Osteoblast (primary cell): ENCODE results near the gene CHD6. TPM values are rescaled to one million over a fixed set of nuclear protein-coding genes. Genes with fewer than 3 reads are reported as not detected.

Experiments
- DNase-seq: peaks from one replicate; pipeline ENCODE4 v3.0.0; 2011; ENCODE audit warnings: low spot score, mixed read lengths; ENCODE audit not compliant: insufficient read length; ENCODE audit errors: missing footprints
- H2AFZ ChIP-seq: 2 replicates; pipeline ENCODE4 v1.6.0; 2011; ENCODE audit warnings: mild to moderate bottlenecking, low read length
- H3K27ac ChIP-seq: 2 replicates; pipeline ENCODE4 v1.5.1; 2011; ENCODE audit warnings: mild to moderate bottlenecking, low read depth, low read length, moderate library complexity
- H3K27me3 ChIP-seq: 2 replicates; pipeline ENCODE4 v1.6.0; 2012; ENCODE audit warnings: mild to moderate bottlenecking, control low read depth, inconsistent platforms, low read length, moderate library complexity; ENCODE audit not compliant: insufficient read depth
- H3K36me3 ChIP-seq: 2 replicates; pipeline ENCODE4 v1.5.1; 2011; ENCODE audit warnings: mild to moderate bottlenecking, low read length, control low read depth, moderate library complexity; ENCODE audit not compliant: insufficient read depth
- H3K4me1 ChIP-seq: 2 replicates; pipeline ENCODE4 v1.5.1; 2011; ENCODE audit warnings: mild to moderate bottlenecking, low read length, control low read depth, moderate library complexity; ENCODE audit not compliant: insufficient read depth
- H3K4me2 ChIP-seq: 2 replicates; pipeline ENCODE4 v1.6.0; 2011; ENCODE audit warnings: mild to moderate bottlenecking, low read length; ENCODE audit not compliant: insufficient read depth
- H3K4me3 ChIP-seq: fragments of 200-600 bp; sonication (generic); 3 replicates; pipeline ENCODE4 v1.5.1; 2012; ENCODE audit warnings: mild to moderate bottlenecking, low read length, inconsistent platforms; ENCODE audit not compliant: insufficient read depth
- H3K79me2 ChIP-seq: 2 replicates; pipeline ENCODE4 v1.6.0; 2012; ENCODE audit warnings: mild to moderate bottlenecking, low read length, control low read depth, inconsistent platforms; ENCODE audit not compliant: insufficient read depth
- H3K9me3 ChIP-seq: 2 replicates; pipeline ENCODE4 v1.5.1; 2011; ENCODE audit warnings: low read depth, low read length, control low read depth
- H4K20me1 ChIP-seq: 2 replicates; pipeline ENCODE4 v1.6.0; 2012; ENCODE audit warnings: mild to moderate bottlenecking, low read length, control low read depth; ENCODE audit not compliant: insufficient read depth
- total RNA-seq: library from RNA; depleted of rRNA; stranded (reverse); fragments of >200 nt; gene quantifications from 2 replicates; pipeline ENCODE4 v1.2.3, GENCODE V29; 2012
- TF ChIP-seq, protein P1 (sequence below): IDR thresholded peaks from 2 replicates; pipeline ENCODE4 v1.5.1; 2011; ENCODE audit warnings: mild to moderate bottlenecking, low read depth, low read length, moderate library complexity; ENCODE audit errors: extremely low read depth

The CHD6 gene
- total RNA-seq, 1 donor = 32.2 TPM

DNA sequence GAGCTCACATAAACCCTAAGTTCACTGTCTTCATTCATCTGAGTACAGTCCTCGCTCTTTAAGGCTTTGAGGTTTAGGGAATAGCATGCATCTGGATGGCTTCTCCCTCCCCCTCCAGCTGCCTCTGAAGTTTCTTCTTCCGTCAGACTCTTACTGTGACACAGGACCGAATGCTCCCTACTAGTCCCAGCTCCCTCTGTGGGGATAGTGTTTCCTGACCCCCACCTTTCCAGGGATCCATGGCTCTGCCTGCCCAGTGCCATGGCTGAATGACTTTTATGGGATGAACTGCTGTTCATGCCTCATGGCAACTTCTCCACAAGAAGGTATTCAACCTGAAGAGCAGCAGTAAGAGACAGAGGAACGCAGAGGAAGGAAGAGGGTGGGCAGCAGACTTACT is 171.7 kb downstream of the CHD6 start:
- Histone ChIP-seq H3K27ac (no peak overlapping the region), H4K20me1 (no peaks in the 10 kb centered on the region), H3K27me3 (no peaks in the 10 kb centered on the region), H3K79me2 (no peaks in the 10 kb centered on the region), H3K4me3 (no peak overlapping the region), H3K4me2 (no peak overlapping the region), H3K36me3 (peaks cover 35% of the 10 kb centered on the region), H3K4me1 (no peaks in the 10 kb centered on the region), H2AFZ (no peak overlapping the region), H3K9me3 (no peaks in the 10 kb centered on the region)
- peak; percentile 49 for DNase-seq
- TF ChIP-seq, protein P1, sequence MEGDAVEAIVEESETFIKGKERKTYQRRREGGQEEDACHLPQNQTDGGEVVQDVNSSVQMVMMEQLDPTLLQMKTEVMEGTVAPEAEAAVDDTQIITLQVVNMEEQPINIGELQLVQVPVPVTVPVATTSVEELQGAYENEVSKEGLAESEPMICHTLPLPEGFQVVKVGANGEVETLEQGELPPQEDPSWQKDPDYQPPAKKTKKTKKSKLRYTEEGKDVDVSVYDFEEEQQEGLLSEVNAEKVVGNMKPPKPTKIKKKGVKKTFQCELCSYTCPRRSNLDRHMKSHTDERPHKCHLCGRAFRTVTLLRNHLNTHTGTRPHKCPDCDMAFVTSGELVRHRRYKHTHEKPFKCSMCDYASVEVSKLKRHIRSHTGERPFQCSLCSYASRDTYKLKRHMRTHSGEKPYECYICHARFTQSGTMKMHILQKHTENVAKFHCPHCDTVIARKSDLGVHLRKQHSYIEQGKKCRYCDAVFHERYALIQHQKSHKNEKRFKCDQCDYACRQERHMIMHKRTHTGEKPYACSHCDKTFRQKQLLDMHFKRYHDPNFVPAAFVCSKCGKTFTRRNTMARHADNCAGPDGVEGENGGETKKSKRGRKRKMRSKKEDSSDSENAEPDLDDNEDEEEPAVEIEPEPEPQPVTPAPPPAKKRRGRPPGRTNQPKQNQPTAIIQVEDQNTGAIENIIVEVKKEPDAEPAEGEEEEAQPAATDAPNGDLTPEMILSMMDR = no peak

DNA sequence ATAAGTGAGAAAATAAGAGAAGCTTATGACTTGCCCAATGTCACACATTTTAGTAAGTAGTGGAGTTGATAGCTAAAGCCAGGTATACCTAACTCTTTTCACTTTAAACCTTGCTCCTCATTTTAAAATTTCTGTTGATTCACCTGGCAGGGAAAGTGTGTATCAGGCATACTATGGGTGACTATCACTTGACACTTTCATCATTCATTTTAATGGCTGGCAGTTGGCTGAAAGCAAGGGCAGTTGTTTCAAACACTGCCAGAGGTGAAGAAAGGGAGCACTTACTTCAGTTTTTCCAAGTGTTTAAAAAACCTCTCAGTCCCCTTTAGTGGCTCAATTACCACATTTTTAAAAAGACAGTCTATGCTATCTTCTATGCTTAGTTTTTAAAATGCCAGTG is 173.4 kb downstream of the CHD6 start:
- H3K27ac ChIP-seq = no peak overlapping the region
- peaks cover 42% of the 10 kb centered on the region for H3K36me3 ChIP-seq
- H3K4me1 ChIP-seq = no peaks in the 10 kb centered on the region
- H3K27me3 ChIP-seq = no peaks in the 10 kb centered on the region
- no peak overlapping the region for H3K4me3 ChIP-seq
- H2AFZ ChIP-seq = no peak overlapping the region
- H3K4me2 ChIP-seq = no peak overlapping the region
- H4K20me1 ChIP-seq = no peaks in the 10 kb centered on the region
- no peaks in the 10 kb centered on the region for H3K9me3 ChIP-seq
- H3K79me2 ChIP-seq = no peaks in the 10 kb centered on the region
- no peak for DNase-seq
- TF ChIP-seq, protein P1 = no peak

DNA sequence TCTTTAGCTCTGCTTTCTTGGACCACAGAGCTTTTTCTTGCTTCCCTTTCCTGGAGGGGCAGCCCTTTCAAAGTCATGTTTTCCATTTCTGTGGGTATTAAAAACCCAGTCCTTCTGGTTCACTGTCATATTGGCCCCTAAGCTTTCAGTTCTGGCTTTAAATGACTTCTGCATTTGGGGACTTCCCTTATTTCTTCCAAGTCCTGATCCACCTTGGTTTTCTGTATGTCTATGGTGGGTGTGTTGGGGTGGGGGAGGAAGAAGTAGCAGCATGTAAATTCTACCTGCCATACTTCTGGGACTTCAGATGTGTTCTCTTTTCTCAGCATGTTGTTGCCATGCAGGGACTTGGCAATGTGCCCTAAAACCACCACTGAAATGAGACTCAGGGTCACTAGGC is 174.5 kb downstream of the CHD6 start:
- H3K4me1 ChIP-seq = no peaks in the 10 kb centered on the region
- no peak overlapping the region for H3K4me3 ChIP-seq
- TF ChIP-seq, protein P1 = no peak
- H3K9me3 ChIP-seq = no peaks in the 10 kb centered on the region
- H4K20me1 ChIP-seq = no peaks in the 10 kb centered on the region
- no peak overlapping the region for H3K4me2 ChIP-seq
- no peak overlapping the region for H2AFZ ChIP-seq
- H3K27ac ChIP-seq = no peak overlapping the region
- peaks cover 50% of the 10 kb centered on the region for H3K36me3 ChIP-seq
- H3K27me3 ChIP-seq = no peaks in the 10 kb centered on the region
- H3K79me2 ChIP-seq = no peaks in the 10 kb centered on the region
- DNase-seq = no peak

DNA sequence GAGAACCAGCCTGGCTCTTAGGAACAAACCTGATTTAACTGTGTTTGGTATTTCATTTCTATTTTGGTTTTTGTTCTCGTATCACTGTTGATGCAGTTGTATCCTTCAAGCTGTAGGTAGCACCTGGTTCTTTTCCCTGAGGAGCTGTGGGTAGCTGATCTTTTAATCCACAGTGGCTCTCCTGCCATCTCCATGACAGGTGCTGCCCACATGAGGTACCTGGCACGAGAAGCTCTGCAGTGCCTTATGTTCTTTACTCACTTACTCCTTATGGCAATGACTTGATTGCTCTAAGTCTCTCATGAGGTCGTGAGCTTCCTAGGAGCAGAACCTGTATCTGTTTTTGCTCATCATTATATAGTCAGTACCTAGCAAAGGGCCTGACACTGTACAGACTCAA is 177.3 kb downstream of the CHD6 start:
- Histone ChIP-seq H3K79me2 (no peaks in the 10 kb centered on the region), H3K9me3 (no peaks in the 10 kb centered on the region), H4K20me1 (no peaks in the 10 kb centered on the region), H2AFZ (no peak overlapping the region), H3K27ac (no peak overlapping the region), H3K4me1 (no peaks in the 10 kb centered on the region), H3K4me2 (no peak overlapping the region), H3K27me3 (no peaks in the 10 kb centered on the region), H3K36me3 (peaks cover 33% of the 10 kb centered on the region), H3K4me3 (no peak overlapping the region)
- DNase-seq = no peak
- TF ChIP-seq, protein P1 = no peak
